GM19351 (cell line): ENCODE data around the gene ADPGK.
"Not testable (repeated sequence)": the region's sequence is repeated elsewhere in the genome, so short reads cannot be mapped to it uniquely, and the experiment has no call there.

Experiments
- ATAC-seq: cut with Tn5 transposase; IDR thresholded peaks from one replicate; pipeline ENCODE4 v1.9.1; 2021; ENCODE audit warnings: mild to moderate bottlenecking, moderate library complexity; ENCODE audit not compliant: unreplicated experiment

Gene ADPGK

GRCh38 chr15:72751751-72752455, 31.7 kb downstream of the ADPGK start:
- no peak for ATAC-seq

GRCh38 chr15:72749700-72750099, 33.9 kb downstream of the ADPGK start:
- no peak for ATAC-seq

- peak; percentile 82 for ATAC-seq
Measured at GRCh38 chr15:72740219-72740618, 43.3 kb downstream of the ADPGK start.

GRCh38 chr15:72737723-72738122, 45.8 kb downstream of the ADPGK start:
- ATAC-seq, result no peak

GRCh38 chr15:72737061-72737460, 46.5 kb downstream of the ADPGK start:
- no peak for ATAC-seq

GRCh38 chr15:72735111-72735510, 48.4 kb downstream of the ADPGK start:
- ATAC-seq, result no peak

- no peak for ATAC-seq
Measured at GRCh38 chr15:72733941-72734738, 49.4 kb downstream of the ADPGK start.

- no peak for ATAC-seq
Measured at GRCh38 chr15:72732516-72732915, 51.0 kb downstream of the ADPGK start.

GRCh38 chr15:72732086-72732485, 51.5 kb downstream of the ADPGK start:
- no peak for ATAC-seq

- ATAC-seq, result no peak
Measured at GRCh38 chr15:72728821-72729220, 54.7 kb downstream of the ADPGK start.

- ATAC-seq, result not testable (repeated sequence)
Measured at GRCh38 chr15:72728249-72728648, 55.3 kb downstream of the ADPGK start.

- no peak for ATAC-seq
Measured at GRCh38 chr15:72727154-72727553, 56.4 kb downstream of the ADPGK start.

GRCh38 chr15:72725851-72726250, 57.7 kb downstream of the ADPGK start:
- ATAC-seq, result not testable (repeated sequence)

- no peak for ATAC-seq
Measured at GRCh38 chr15:72725446-72725845, 58.1 kb downstream of the ADPGK start.

- no peak for ATAC-seq
Measured at GRCh38 chr15:72724028-72724427, 59.5 kb downstream of the ADPGK start.

- ATAC-seq, result no peak
Measured at GRCh38 chr15:72722071-72722696, 61.4 kb downstream of the ADPGK start.

GRCh38 chr15:72708551-72709303, 74.8 kb downstream of the ADPGK start:
- ATAC-seq, result not testable (repeated sequence)

- ATAC-seq, result no peak
Measured at GRCh38 chr15:72706266-72706665, 77.3 kb downstream of the ADPGK start.
